ENCODE results near the gene EIF4A3.

DNA sequence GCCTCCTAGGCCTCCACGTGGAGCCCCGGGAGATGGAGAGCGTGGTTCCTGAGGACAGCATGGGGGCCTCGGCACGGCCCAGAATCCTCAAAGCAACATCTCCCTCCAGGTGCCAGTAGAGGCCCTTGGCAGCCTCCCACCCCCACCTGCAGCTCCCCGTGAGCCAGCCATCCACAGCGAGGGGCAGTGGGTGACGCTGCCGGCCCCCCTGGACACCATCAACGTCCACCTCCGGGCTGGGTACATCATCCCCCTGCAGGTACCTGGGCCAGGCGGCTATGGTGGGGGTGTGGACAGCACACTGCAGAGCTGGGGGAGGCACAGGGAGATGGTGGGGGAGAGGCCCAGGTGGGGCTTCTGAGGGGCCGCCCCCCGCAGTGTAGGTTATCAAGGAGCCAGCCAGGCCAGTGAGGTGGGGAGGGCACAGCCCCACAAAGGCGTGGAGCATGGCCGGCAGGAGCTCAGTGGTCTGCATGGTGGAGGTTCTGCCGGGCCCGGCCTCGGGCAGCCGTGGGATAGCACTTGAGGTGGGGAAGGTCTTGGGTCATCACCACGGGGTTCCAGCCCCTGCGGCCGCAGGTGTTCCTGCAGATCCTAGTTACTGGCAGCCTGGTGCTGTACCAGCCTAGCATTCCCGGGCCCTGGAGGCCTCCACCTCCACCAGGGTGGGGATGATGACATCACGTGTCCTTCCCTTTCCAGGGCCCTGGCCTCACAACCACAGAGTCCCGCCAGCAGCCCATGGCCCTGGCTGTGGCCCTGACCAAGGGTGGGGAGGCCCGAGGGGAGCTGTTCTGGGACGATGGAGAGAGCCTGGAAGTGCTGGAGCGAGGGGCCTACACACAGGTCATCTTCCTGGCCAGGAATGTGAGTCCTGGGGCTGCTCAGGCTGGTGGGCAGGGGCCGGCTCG is 29.2 kb downstream of the EIF4A3 start:
- TF ChIP-seq, protein P1, sequence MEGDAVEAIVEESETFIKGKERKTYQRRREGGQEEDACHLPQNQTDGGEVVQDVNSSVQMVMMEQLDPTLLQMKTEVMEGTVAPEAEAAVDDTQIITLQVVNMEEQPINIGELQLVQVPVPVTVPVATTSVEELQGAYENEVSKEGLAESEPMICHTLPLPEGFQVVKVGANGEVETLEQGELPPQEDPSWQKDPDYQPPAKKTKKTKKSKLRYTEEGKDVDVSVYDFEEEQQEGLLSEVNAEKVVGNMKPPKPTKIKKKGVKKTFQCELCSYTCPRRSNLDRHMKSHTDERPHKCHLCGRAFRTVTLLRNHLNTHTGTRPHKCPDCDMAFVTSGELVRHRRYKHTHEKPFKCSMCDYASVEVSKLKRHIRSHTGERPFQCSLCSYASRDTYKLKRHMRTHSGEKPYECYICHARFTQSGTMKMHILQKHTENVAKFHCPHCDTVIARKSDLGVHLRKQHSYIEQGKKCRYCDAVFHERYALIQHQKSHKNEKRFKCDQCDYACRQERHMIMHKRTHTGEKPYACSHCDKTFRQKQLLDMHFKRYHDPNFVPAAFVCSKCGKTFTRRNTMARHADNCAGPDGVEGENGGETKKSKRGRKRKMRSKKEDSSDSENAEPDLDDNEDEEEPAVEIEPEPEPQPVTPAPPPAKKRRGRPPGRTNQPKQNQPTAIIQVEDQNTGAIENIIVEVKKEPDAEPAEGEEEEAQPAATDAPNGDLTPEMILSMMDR (IDR thresholded peaks at IDR 0.05; ENCODE audit: borderline replicate concordance, extremely low read depth, low read length, poor library complexity, severe bottlenecking): no peak
- no peak for TF ChIP-seq EZH2 (IDR thresholded peaks at IDR 0.05; ENCODE audit: borderline replicate concordance, low read depth, low read length, severe bottlenecking)

All from DND-41 (cell line).